ENCODE results near the gene SEC24C.
"Not testable (repeated sequence)": the region's sequence is repeated elsewhere in the genome, so short reads cannot be mapped to it uniquely, and the experiment has no call there.

GRCh38 chr10:73740501-73741254 lies 3.5 kb upstream of the SEC24C start:
- TF ChIP-seq CTCF (IDR thresholded peaks at IDR 0.05; ENCODE audit: poor library complexity); EZH2 (IDR thresholded peaks at IDR 0.05; ENCODE audit: borderline replicate concordance); EZH2phosphoT487 (IDR thresholded peaks at IDR 0.05; ENCODE audit: low read depth, severe bottlenecking, unreplicated experiment): not testable (repeated sequence)
